ENCODE results near the gene TEX53.

TEX53 gene

DNA sequence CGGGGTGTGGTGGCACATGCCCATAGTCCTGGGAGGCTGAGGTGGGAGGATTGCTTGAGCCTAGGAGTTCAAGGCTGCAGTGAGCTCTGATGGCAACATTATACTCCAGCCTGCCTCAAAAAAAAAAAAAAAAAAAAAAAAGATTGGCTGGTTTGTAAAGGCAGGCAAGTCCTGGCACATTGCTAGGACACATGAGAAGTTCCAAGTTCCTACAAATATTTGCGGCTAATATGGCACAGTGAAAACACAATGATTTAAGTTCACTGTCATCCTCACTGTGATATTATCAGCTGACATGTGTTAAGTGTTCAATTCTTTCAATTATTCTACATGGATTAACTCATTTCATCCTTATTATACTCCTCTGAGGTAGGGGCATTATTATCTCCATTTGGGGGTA is 26.4 kb downstream of the TEX53 start:
- no peak overlapping the region for H3K27ac ChIP-seq (ENCODE audit: low read depth, low read length)
- no peaks in the 10 kb centered on the region for H3K79me1 ChIP-seq (ENCODE audit: low read length)
- H3K27me3 ChIP-seq (ENCODE audit: insufficient read depth, low read length, poor library complexity): no peaks in the 10 kb centered on the region
- H4K5ac ChIP-seq (ENCODE audit: low read length): no peak overlapping the region
- no peak overlapping the region for H3K4ac ChIP-seq (ENCODE audit: low read depth, low read length)
- H2BK120ac ChIP-seq (ENCODE audit: low read depth, low read length): no peak overlapping the region
- no peak overlapping the region for H3K4me2 ChIP-seq (ENCODE audit: low read length)
- no peak overlapping the region for H2BK15ac ChIP-seq (replicated peaks; ENCODE audit: low read depth)
- no peak for DNase-seq
- no peak overlapping the region for H3K56ac ChIP-seq (ENCODE audit: low read length)
- no peak overlapping the region for H2AK5ac ChIP-seq (ENCODE audit: low read length)
- no CpG with 5 or more reads among the region's 2 CpGs for WGBS (ENCODE audit: extremely low coverage, insufficient coverage, low lambda C conversion rate)
- no peak overlapping the region for H3K18ac ChIP-seq (ENCODE audit: low read length)
- H4K8ac ChIP-seq (ENCODE audit: low read depth, low read length): no peak overlapping the region
- no peak overlapping the region for H3K4me3 ChIP-seq (ENCODE audit: low read length)
- H2BK5ac ChIP-seq (ENCODE audit: low read length): no peak overlapping the region
- H3K36me3 ChIP-seq (ENCODE audit: control insufficient read depth, insufficient read depth, low read length): no peaks in the 10 kb centered on the region
- no peaks in the 10 kb centered on the region for H3K4me1 ChIP-seq (ENCODE audit: control insufficient read depth, low read depth, low read length)
- H3K9ac ChIP-seq (ENCODE audit: low read length): no peak overlapping the region
- no peak overlapping the region for H3K23ac ChIP-seq (ENCODE audit: low read length)
- no peaks in the 10 kb centered on the region for H3K79me2 ChIP-seq (ENCODE audit: control insufficient read depth, insufficient read depth, low read length)

DNA sequence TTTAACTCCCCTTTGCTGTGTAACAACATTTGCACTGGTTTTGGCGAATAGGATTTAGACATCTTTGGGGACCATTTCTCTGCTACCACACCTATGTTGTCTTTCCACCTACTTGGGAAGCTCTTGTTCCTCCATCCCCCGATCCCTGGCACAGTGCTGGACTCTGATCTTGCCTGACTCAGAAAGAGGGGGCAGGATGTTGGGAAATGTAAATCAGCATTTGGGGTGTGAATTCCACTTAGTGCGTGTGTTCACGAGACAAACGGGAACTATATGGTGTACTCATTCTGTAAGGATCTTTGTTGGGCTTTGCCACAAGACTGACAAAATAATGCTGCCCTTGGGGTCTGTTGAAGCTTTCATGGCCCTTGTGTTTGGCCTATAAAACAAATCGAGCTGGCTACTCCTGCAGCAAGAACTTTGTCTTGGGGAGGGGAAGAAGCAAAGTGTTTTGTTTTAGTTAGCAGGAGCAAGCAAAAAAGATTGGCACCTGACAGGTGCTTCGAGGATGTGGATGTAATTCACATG is 28.0 kb downstream of the TEX53 start:
- Histone ChIP-seq H3K4me3 (ENCODE audit: low read length) (no peak overlapping the region), H3K27ac (ENCODE audit: low read depth, low read length) (no peak overlapping the region), H3K4me2 (ENCODE audit: low read length) (no peak overlapping the region), H3K23ac (ENCODE audit: low read length) (no peak overlapping the region), H2BK15ac (replicated peaks; ENCODE audit: low read depth) (no peak overlapping the region), H3K79me2 (ENCODE audit: control insufficient read depth, insufficient read depth, low read length) (no peaks in the 10 kb centered on the region), H2BK5ac (ENCODE audit: low read length) (no peak overlapping the region), H3K79me1 (ENCODE audit: low read length) (no peaks in the 10 kb centered on the region), H4K5ac (ENCODE audit: low read length) (no peak overlapping the region), H3K18ac (ENCODE audit: low read length) (no peak overlapping the region), H3K27me3 (ENCODE audit: insufficient read depth, low read length, poor library complexity) (no peaks in the 10 kb centered on the region), H3K4me1 (ENCODE audit: control insufficient read depth, low read depth, low read length) (no peaks in the 10 kb centered on the region), H3K36me3 (ENCODE audit: control insufficient read depth, insufficient read depth, low read length) (no peaks in the 10 kb centered on the region), H3K56ac (ENCODE audit: low read length) (no peak overlapping the region), H3K4ac (ENCODE audit: low read depth, low read length) (no peak overlapping the region), H3K9ac (ENCODE audit: low read length) (no peak overlapping the region), H2BK120ac (ENCODE audit: low read depth, low read length) (no peak overlapping the region), H4K8ac (ENCODE audit: low read depth, low read length) (no peak overlapping the region), H2AK5ac (ENCODE audit: low read length) (no peak overlapping the region)
- no CpG with 5 or more reads among the region's 7 CpGs for WGBS (ENCODE audit: extremely low coverage, insufficient coverage, low lambda C conversion rate)
- no peak for DNase-seq

- no peak for DNase-seq
- Histone ChIP-seq H3K79me2 (ENCODE audit: control insufficient read depth, insufficient read depth, low read length) (no peaks in the 10 kb centered on the region), H3K27me3 (ENCODE audit: insufficient read depth, low read length, poor library complexity) (no peaks in the 10 kb centered on the region), H2AK5ac (ENCODE audit: low read length) (no peak overlapping the region), H3K36me3 (ENCODE audit: control insufficient read depth, insufficient read depth, low read length) (no peaks in the 10 kb centered on the region), H2BK15ac (replicated peaks; ENCODE audit: low read depth) (no peak overlapping the region), H3K56ac (ENCODE audit: low read length) (no peak overlapping the region), H3K27ac (ENCODE audit: low read depth, low read length) (no peak overlapping the region), H2BK5ac (ENCODE audit: low read length) (no peak overlapping the region), H2BK120ac (ENCODE audit: low read depth, low read length) (no peak overlapping the region), H3K4ac (ENCODE audit: low read depth, low read length) (no peak overlapping the region), H3K79me1 (ENCODE audit: low read length) (no peaks in the 10 kb centered on the region), H3K9ac (ENCODE audit: low read length) (no peak overlapping the region), H4K8ac (ENCODE audit: low read depth, low read length) (no peak overlapping the region), H3K23ac (ENCODE audit: low read length) (no peak overlapping the region), H3K4me3 (ENCODE audit: low read length) (no peak overlapping the region), H4K5ac (ENCODE audit: low read length) (no peak overlapping the region), H3K4me2 (ENCODE audit: low read length) (no peak overlapping the region), H3K4me1 (ENCODE audit: control insufficient read depth, low read depth, low read length) (no peaks in the 10 kb centered on the region), H3K18ac (ENCODE audit: low read length) (no peak overlapping the region)
- no CpG with 5 or more reads among the region's 1 CpG for WGBS (ENCODE audit: extremely low coverage, insufficient coverage, low lambda C conversion rate)
These were observed 30.1 kb downstream of the TEX53 start for GRCh38 chr9:114627553-114627952.

GRCh38 chr9:114626415-114627020 is 31.1 kb downstream of the TEX53 start:
- H3K79me1 ChIP-seq (ENCODE audit: low read length): no peaks in the 10 kb centered on the region

DNA sequence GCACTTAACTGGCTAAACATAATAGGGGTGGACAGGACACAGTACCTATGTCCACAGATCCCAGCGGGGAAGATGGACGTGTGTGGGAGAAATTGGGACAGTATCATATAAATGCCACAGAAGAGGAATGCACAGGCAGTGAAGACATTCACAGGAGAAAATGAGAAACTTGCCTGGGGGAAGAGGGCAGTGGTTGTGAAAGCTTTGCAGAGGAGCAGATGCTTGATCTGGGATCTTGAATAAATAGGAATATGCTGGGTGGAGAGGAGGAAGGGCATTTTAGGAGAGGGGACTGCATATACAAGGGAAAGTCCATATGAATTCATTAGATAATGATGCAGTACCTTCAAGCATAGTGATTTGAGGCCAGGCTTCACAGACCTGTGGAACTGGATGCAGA is 32.9 kb downstream of the TEX53 start:
- Histone ChIP-seq H3K27me3 (ENCODE audit: insufficient read depth, low read length, poor library complexity) (no peaks in the 10 kb centered on the region), H2BK5ac (ENCODE audit: low read length) (no peak overlapping the region), H2BK15ac (replicated peaks; ENCODE audit: low read depth) (no peak overlapping the region), H4K5ac (ENCODE audit: low read length) (no peak overlapping the region), H3K9ac (ENCODE audit: low read length) (no peak overlapping the region), H3K27ac (ENCODE audit: low read depth, low read length) (no peak overlapping the region), H2BK120ac (ENCODE audit: low read depth, low read length) (no peak overlapping the region), H3K18ac (ENCODE audit: low read length) (no peak overlapping the region), H3K56ac (ENCODE audit: low read length) (no peak overlapping the region), H3K4me1 (ENCODE audit: control insufficient read depth, low read depth, low read length) (no peaks in the 10 kb centered on the region), H2AK5ac (ENCODE audit: low read length) (no peak overlapping the region), H3K79me1 (ENCODE audit: low read length) (no peaks in the 10 kb centered on the region), H3K4me2 (ENCODE audit: low read length) (no peak overlapping the region), H3K4me3 (ENCODE audit: low read length) (no peak overlapping the region), H3K36me3 (ENCODE audit: control insufficient read depth, insufficient read depth, low read length) (no peaks in the 10 kb centered on the region), H3K79me2 (ENCODE audit: control insufficient read depth, insufficient read depth, low read length) (no peaks in the 10 kb centered on the region), H3K4ac (ENCODE audit: low read depth, low read length) (no peak overlapping the region), H4K8ac (ENCODE audit: low read depth, low read length) (no peak overlapping the region), H3K23ac (ENCODE audit: low read length) (no peak overlapping the region)
- no peak for DNase-seq
- no CpG with 5 or more reads among the region's 2 CpGs for WGBS (ENCODE audit: extremely low coverage, insufficient coverage, low lambda C conversion rate)

More at GRCh38 chr9:114626415-114627020, 31.1 kb downstream of the TEX53 start:
- H3K23ac ChIP-seq (ENCODE audit: low read length): no peak overlapping the region
- no peaks in the 10 kb centered on the region for H3K36me3 ChIP-seq (ENCODE audit: control insufficient read depth, insufficient read depth, low read length)
- no CpG with 5 or more reads among the region's 4 CpGs for WGBS (ENCODE audit: extremely low coverage, insufficient coverage, low lambda C conversion rate)
- H3K27ac ChIP-seq (ENCODE audit: low read depth, low read length): no peak overlapping the region
- no peak overlapping the region for H3K4me2 ChIP-seq (ENCODE audit: low read length)
- H3K27me3 ChIP-seq (ENCODE audit: insufficient read depth, low read length, poor library complexity): no peaks in the 10 kb centered on the region
- H3K4me3 ChIP-seq (ENCODE audit: low read length): no peak overlapping the region
- no peak overlapping the region for H3K18ac ChIP-seq (ENCODE audit: low read length)
- no peaks in the 10 kb centered on the region for H3K4me1 ChIP-seq (ENCODE audit: control insufficient read depth, low read depth, low read length)
- no peak overlapping the region for H2AK5ac ChIP-seq (ENCODE audit: low read length)
- no peak overlapping the region for H2BK5ac ChIP-seq (ENCODE audit: low read length)
- H3K9ac ChIP-seq (ENCODE audit: low read length): no peak overlapping the region
- no peak overlapping the region for H2BK120ac ChIP-seq (ENCODE audit: low read depth, low read length)
- H4K5ac ChIP-seq (ENCODE audit: low read length): no peak overlapping the region
- no peak overlapping the region for H3K56ac ChIP-seq (ENCODE audit: low read length)
- H4K8ac ChIP-seq (ENCODE audit: low read depth, low read length): no peak overlapping the region
- no peak overlapping the region for H3K4ac ChIP-seq (ENCODE audit: low read depth, low read length)
- H3K79me2 ChIP-seq (ENCODE audit: control insufficient read depth, insufficient read depth, low read length): no peaks in the 10 kb centered on the region
- no peak for DNase-seq
- H2BK15ac ChIP-seq (replicated peaks; ENCODE audit: low read depth): no peak overlapping the region

Data from mesendoderm (in vitro differentiated cells).